ENCODE measurements around the gene C9orf57.
"Not testable (repeated sequence)": the region's sequence is repeated elsewhere in the genome, so short reads cannot be mapped to it uniquely, and the experiment has no call there.

C9orf57 gene

GRCh38 chr9:72060513-72060912, at the start of gene C9orf57:
C9orf57 (minus strand) TSS chr9:72060613; CDS start chr9:72059331, 1,282 bp downstream.
- DNase-seq (ENCODE audit: low spot score) = no peak

DNA sequence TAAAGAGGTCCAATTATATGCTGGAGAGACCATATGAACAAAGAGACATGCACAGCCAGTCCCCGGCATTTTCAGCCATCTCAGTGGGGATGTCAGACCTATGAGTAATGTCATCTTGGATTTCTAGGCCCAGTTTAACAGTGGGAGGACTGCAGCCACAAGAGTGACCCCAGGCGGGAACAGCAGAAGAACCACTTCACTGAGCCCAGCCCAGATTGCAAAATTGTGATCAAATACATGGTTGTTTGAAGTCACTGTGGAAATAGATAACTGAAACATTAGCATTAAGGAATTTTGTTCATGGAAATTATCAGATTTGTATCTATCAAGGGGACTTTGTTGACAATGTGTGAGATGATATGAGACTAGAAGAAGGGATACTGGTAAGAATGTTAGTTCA, 42.1 kb upstream of the C9orf57 start:
- DNase-seq (ENCODE audit: low spot score) = no peak

GRCh38 chr9:72095520-72095919, 35.1 kb upstream of the C9orf57 start:
- not testable (repeated sequence) for DNase-seq (ENCODE audit: low spot score)

GRCh38 chr9:72092820-72093219, 32.4 kb upstream of the C9orf57 start:
- no peak for DNase-seq (ENCODE audit: low spot score)

DNA sequence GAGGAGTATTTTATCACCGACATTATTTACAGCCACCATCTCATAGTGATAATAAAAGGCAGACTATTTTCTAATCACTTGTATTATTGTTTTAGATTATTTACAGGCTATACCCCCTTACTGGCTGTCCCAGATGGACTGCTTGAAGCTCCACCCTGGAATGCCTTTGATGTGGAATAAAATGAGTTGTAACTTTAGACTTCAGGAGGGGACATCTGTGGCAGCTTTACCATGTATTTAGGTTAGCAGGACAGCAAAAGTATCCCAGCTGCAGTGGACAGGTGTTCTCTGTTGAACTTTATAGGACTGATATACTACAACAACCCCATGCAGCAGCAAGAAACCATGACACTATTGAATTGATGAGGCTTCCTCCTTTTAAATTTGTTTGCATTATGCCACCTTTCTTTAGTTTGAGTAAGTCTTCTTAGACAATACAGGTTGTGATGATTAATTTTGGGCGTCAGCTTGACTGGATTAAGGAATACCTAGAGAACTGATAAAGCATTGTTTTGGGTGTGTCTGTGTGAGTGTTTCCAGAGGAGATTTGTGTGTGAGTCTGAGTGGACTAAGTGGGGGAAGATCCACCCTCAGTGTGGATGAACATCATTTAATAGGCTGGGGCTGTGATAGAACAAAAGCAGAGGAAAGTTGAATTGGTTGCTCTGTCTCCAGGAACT, 29.2 kb upstream of the C9orf57 start:
- DNase-seq (ENCODE audit: low spot score) = no peak

- no peak for DNase-seq (ENCODE audit: low spot score)
Measured at GRCh38 chr9:72082536-72082935, 22.1 kb upstream of the C9orf57 start.

GRCh38 chr9:72074666-72075065, 14.3 kb upstream of the C9orf57 start:
- DNase-seq (ENCODE audit: low spot score) = not testable (repeated sequence)

GRCh38 chr9:72065076-72065475, 4.7 kb upstream of the C9orf57 start:
- peak; percentile 9 for DNase-seq (ENCODE audit: low spot score)

DNA sequence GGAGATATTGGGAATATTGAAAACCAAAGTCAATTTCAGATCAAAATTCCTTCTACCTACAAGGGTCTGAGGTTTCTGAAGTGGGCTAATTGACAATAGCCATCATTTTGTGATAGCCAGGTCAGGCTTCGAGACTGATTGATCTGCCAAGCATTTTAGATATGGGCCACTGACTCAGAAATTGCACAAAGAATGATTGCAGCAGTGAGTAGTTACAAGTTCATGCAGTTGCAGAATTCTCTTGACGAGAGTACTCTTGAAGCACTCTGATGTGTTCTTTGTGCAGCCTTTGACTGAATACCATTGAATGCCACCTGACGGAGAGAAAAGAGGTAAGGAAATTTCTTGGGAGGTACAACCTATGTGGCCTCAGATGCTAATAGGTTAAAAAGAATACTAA, 8.3 kb downstream of the C9orf57 start:
- no peak for DNase-seq (ENCODE audit: low spot score)

DNA sequence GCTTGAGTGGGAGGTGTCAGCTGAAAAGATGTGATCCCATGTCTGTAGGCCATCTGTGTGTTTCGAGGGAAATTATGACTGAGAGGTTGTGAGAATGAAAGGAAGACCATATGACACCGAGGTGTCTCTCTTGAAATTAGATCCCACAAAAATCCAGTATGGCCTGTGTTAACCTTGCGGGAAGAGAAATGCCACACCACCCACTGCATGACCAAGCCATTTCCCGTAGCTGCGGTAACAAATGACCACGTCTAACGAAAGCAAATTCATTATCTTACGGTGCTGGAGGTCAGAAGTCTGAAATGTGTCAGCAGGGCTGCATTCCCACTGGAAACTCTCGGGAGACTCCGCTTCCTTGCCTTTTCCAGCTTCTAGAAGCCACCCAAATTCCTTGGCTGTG, 11.6 kb downstream of the C9orf57 start:
- no peak for DNase-seq (ENCODE audit: low spot score)

DNA sequence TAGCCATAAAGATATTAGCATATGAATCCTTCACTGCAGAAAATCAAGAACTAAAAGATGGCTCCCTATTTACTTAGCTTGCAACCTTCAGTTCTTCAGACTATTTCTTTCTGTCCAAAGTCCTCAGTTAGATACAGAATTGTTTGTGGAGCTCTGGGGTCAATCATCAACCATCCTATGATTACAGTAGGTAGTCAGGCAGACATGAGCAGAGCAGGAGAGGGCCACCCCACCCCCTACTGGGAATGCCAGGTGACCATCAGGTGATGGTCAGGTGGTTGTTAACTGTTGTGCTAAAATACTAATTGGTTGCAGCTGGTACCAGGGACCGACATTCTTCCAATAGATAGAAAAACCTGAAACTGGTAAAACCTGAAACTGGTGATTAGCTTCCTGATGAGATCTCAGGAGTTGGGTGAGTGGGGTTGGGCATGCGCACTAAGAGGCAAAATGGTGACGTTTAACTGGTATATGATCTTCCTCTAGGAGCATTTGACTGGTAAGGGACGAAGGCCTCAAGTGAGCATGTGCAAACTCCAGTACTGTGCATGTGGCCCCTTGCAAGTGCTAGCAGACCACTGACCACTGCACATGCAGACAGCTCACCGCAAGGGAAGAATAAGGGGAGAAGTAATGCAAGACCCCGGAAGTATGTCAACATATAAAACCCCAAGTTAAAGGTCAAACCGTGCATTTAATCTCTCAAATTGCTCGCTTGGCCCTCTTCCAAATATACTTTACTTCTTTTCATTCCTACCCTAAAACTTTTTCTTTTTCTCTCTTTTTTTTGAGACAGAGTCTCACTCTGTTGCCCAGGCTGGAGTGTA, 13.6 kb downstream of the C9orf57 start:
- no peak for DNase-seq (ENCODE audit: low spot score)

DNA sequence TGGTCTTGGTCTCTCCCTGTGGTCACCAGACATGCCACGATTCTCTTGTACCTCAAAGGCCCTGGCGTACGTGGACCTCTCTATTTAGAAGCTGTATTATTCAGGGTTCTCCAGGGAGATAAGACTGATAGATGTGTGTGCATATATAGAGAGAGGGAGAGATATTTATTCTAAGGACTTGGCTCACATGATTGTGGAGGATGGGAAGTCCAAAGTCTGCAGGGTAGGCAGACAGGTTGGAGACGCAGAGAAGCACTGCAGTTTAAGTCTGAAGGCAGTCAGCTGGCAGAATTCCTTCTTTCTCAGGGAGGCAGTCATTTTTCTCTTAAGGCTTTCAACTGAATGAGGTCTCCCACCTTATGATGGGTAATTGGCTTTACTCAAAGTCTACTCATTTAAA, 16.3 kb downstream of the C9orf57 start:
- DNase-seq (ENCODE audit: low spot score) = no peak

DNA sequence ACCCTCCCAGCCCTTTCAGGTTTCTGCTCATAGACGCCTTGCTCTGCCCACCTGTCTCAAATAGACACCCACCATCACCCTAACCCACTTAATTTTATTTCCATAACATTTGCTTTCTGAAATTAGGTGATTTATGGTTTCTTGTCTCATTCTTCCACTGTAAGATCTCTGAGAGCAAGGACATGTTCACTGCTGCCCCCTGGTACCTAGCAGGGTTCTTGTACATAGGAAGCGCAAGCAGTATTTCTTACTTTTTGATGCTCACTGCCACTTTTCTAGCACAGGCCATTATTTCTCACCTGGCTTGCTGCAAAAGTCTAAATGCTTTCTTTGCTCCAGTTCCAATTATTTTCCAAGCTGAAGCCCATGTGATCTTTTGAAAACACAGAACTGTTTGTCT, 16.8 kb downstream of the C9orf57 start:
- DNase-seq (ENCODE audit: low spot score) = no peak

GRCh38 chr9:72042928-72043327, 17.5 kb downstream of the C9orf57 start:
- DNase-seq (ENCODE audit: low spot score) = no peak

GRCh38 chr9:72041775-72042194, 18.6 kb downstream of the C9orf57 start:
- no peak for DNase-seq (ENCODE audit: low spot score)

DNA sequence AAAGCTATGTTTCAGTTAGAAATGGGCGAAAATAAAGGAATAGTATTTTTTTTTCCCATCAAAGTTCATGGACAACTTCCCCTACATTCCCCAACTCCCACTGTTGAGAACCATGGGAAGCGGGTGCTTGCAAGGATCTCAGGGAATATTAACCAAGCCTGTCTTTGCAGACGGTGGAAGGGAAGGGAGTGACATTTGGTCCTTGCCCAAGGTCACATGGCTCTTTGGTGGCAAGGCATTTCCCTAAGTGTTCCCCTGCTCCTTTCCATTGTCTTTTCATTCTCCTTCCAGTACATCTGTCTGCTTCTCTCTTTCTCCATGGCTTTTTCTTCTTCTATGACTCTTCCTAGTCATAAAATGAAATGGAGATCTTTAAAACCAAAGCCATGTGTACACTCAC, 19.0 kb downstream of the C9orf57 start:
- no peak for DNase-seq (ENCODE audit: low spot score)

GRCh38 chr9:72039532-72039931, 20.9 kb downstream of the C9orf57 start:
- no peak for DNase-seq (ENCODE audit: low spot score)

- peak; percentile 68 for DNase-seq (ENCODE audit: low spot score)
Measured at GRCh38 chr9:72038890-72039410, 21.5 kb downstream of the C9orf57 start.

DNA sequence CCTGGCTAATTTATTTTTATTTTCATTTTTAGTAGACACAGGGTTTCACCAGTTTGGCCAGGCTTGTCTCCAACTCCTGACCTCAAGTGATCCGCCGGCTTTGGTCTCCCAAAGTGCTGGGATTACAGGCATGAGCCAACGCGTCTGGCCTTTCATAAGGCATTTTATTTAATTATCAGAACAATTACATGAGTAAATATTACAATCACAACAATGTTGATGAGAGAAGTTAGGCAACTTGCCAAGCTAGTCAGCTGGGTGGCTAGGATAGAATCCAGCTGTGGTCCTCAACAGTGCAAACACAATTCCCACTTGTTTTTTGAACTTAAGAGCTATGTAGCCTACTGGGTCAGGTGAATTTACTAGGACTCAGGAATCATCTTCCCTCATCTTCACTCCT, 22.0 kb downstream of the C9orf57 start:
- no peak for DNase-seq (ENCODE audit: low spot score)

DNA sequence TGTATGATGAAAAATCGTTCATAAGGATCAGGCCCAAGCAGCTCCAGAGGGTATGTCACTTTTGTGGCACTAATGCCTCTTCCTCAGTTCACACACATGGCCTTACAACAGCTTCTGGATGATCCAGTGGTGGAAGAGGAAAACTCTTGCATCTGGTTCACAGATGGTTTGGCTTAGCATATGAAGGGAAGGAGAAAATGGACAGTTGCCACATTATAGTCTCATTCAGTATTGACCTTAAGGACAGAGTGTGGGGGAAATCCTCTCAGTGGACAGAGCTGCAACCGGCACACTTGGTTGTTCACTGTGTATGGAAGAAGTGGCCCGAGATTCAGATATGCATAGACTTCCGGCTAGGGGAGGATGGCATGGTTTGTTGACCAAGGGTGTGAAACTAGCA, 22.8 kb downstream of the C9orf57 start:
- DNase-seq (ENCODE audit: low spot score) = no peak

DNA sequence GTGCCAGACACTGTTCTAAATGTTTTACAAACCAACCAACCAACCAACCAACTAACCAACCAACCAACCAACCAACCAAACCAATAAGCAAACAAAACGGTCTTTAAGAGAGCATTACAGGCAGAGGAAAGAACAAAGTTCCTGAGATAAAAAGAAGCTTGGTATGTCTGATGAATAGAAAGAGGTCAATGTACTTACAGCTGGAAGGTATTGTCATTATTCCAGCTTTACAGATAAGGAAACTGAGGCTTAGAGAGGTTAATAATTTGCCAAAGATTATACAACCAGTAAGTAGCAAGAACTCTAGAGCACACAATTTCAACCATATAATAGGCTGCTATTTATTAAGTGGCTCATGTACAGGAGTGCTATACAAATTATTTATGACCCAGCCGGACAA, 29.6 kb downstream of the C9orf57 start:
- no peak for DNase-seq (ENCODE audit: low spot score)

- DNase-seq (ENCODE audit: low spot score) = no peak
Measured at GRCh38 chr9:72029986-72030385, 30.4 kb downstream of the C9orf57 start.

DNA sequence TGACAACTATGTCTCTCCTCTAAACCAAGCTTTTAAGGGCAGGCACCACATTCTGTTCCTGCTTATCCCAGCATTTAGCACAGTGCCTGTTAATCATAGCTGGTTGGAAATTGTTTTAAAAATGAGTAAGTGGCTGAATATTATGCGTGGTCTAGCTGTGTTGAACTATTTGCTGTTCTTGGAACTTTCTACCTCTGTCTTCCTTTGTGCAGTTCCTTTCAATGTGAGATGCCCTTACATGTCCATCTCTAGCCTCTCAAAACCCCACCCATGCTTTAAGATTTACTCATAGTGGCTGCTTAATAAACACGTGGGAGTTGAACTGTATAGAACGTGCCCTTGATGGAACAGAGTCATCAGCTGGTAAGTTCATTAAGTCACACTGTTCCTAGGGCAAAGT, 34.5 kb downstream of the C9orf57 start:
- DNase-seq (ENCODE audit: low spot score) = no peak

Data from RKO (cell line).